HG03064 (cell line): ENCODE results near the gene PARVG.

Source experiments
- ATAC-seq: cut with Tn5 transposase; IDR thresholded peaks from one replicate; pipeline ENCODE4 v1.9.1; 2021; ENCODE audit warnings: low read depth; ENCODE audit not compliant: unreplicated experiment

PARVG gene

GRCh38 chr22:44210722-44211121 is 30.0 kb downstream of the PARVG start:
- ATAC-seq: no peak

- no peak for ATAC-seq
Observed at GRCh38 chr22:44211256-44211945, 30.7 kb downstream of the PARVG start.

- ATAC-seq: no peak
Observed at GRCh38 chr22:44211946-44212930, 31.5 kb downstream of the PARVG start.

GRCh38 chr22:44212936-44213335 is 32.2 kb downstream of the PARVG start:
- no peak for ATAC-seq

GRCh38 chr22:44213489-44214043 is 32.8 kb downstream of the PARVG start:
- no peak for ATAC-seq

- no peak for ATAC-seq
Observed at GRCh38 chr22:44214187-44214586, 33.5 kb downstream of the PARVG start.

GRCh38 chr22:44214764-44215163 is 34.0 kb downstream of the PARVG start:
- ATAC-seq: no peak

- ATAC-seq: no peak
Observed at GRCh38 chr22:44215287-44215686, 34.6 kb downstream of the PARVG start.

GRCh38 chr22:44217346-44217745 is 36.6 kb downstream of the PARVG start:
- ATAC-seq: no peak

GRCh38 chr22:44218071-44218470 is 37.3 kb downstream of the PARVG start:
- no peak for ATAC-seq

- no peak for ATAC-seq
Observed at GRCh38 chr22:44219101-44219870, 38.6 kb downstream of the PARVG start.

- no peak for ATAC-seq
Observed at GRCh38 chr22:44220727-44221680, 40.3 kb downstream of the PARVG start.

- no peak for ATAC-seq
Observed at GRCh38 chr22:44221710-44222475, 41.2 kb downstream of the PARVG start.

- no peak for ATAC-seq
Observed at GRCh38 chr22:44224166-44224565, 43.4 kb downstream of the PARVG start.

GRCh38 chr22:44225091-44225689 is 44.5 kb downstream of the PARVG start:
- no peak for ATAC-seq

- ATAC-seq: no peak
Observed at GRCh38 chr22:44225812-44226211, 45.1 kb downstream of the PARVG start.

GRCh38 chr22:44229331-44229730 is 48.6 kb downstream of the PARVG start:
- ATAC-seq: no peak

GRCh38 chr22:44229809-44230208 is 49.1 kb downstream of the PARVG start:
- ATAC-seq: no peak
